D721Med (cell line): Measurements from ENCODE around the gene TFDP3.
A peak's percentile ranks its signal among the peaks of the same experiment; 100 is the strongest.

Experiments
- DNase-seq: peaks from one replicate; pipeline ENCODE4 v3.0.0; 2011; ENCODE audit warnings: low spot score; ENCODE audit not compliant: insufficient read length
- FAIRE-seq: peaks from 2 replicates; lab custom pipeline; 2011; peaks lifted over from hg19 to GRCh38; lab: Jason Lieb, UNC
- CTCF ChIP-seq: IDR thresholded peaks from 2 replicates; pipeline ENCODE4 v1.5.1; 2012; ENCODE audit warnings: mild to moderate bottlenecking, control low read depth; ENCODE audit not compliant: insufficient read depth; ENCODE audit errors: missing control alignments

TFDP3 gene

GRCh38 chrX:133229361-133229760, 11.2 kb upstream of the TFDP3 start:
- no peak for DNase-seq
- no peak for TF ChIP-seq CTCF
- no peak for FAIRE-seq

GRCh38 chrX:133215747-133216146, 2.4 kb downstream of the TFDP3 start:
- TF ChIP-seq CTCF: peak; percentile 13
- no peak for FAIRE-seq
- DNase-seq: no peak

GRCh38 chrX:133215017-133215416, 3.1 kb downstream of the TFDP3 start:
- no peak for TF ChIP-seq CTCF
- DNase-seq: no peak
- FAIRE-seq: no peak

- FAIRE-seq: no peak
- TF ChIP-seq CTCF: no peak
- no peak for DNase-seq
These were observed 3.9 kb downstream of the TFDP3 start for GRCh38 chrX:133214301-133214700.

- FAIRE-seq: no peak
- TF ChIP-seq CTCF: no peak
- no peak for DNase-seq
These were observed 5.0 kb downstream of the TFDP3 start for GRCh38 chrX:133213117-133213516.

GRCh38 chrX:133207751-133208150, 10.4 kb downstream of the TFDP3 start:
- FAIRE-seq: no peak
- DNase-seq: no peak
- TF ChIP-seq CTCF: no peak

GRCh38 chrX:133191739-133192039, 26.5 kb downstream of the TFDP3 start:
- no peak for TF ChIP-seq CTCF
- DNase-seq (no peak), FAIRE-seq (no peak)
